ENCODE results near the gene PICK1.

PICK1 gene

DNA sequence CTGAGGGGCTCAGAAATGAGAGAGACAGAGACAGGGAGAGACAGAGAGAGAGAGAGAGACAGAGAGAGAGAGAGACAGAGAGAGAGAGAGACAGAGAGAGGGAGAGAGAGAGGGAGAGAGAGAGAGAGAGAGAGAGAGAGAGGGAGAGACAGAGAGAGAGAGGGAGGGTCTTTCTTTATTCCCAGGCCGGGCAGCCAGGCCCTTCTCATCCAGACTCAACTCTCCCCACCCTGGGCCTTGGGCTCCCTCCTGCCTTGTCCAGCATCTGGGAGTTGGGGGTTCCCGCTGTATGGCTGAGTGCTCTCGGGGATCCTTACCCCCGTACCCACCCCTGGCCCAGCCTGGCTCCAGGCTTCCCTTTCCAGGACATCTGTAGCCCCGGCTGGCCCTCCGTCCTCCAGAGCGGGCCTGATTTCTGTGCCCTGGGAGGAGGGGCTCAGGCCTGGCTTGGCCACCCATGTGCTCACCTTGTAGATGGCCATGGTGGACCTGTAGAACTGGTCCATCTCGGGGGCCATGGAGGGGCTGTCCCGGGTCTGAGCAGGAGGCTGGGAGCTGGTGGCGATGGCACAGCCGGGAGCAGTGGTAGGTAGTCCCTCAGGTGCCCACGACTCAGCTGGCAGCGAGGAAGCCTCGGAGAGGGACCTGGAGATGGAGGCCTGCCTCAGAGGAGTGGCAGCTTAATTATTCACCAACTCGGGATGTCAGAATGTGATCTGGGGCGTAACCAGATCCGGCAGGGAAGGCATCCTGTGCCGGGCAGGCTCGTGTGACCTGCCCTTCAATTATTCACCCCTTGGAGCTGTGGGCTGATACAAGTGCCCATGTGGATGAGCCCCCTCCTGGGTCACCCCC, 53.0 kb downstream of the PICK1 start, which contains the start of gene BAIAP2L2:
BAIAP2L2 (minus strand) TSS at position 677 of the 855 bp plus-strand sequence; CDS start at position 518, 159 bp downstream.
- peak within 1 kb of the TSS; percentile 76 for H3K27ac ChIP-seq
- ChIA-PET CTCF (interaction anchor here (0.6 to 0.7 kb wide), 2 partner anchors 14 to 608 kb away, joined by 3 read pairs; no protein-coding TSS in a partner anchor), POLR2A (ENCODE audit: low non-redundant PET) (no interaction called here)
- no peak for TF ChIP-seq CTCF (conservative IDR thresholded peaks at IDR 0.05; ENCODE audit: low read depth)
- peak; percentile 38 for DNase-seq (ENCODE audit: low spot score)

- TF ChIP-seq CTCF (conservative IDR thresholded peaks at IDR 0.05; ENCODE audit: low read depth): no peak
- CTCF ChIA-PET: interaction anchor here (0.6 to 0.7 kb wide), 2 partner anchors 13 to 607 kb away, joined by 3 read pairs; no protein-coding TSS in a partner anchor
- POLR2A ChIA-PET (ENCODE audit: low non-redundant PET): no interaction called here
- peak overlapping the region; percentile 76 for H3K27ac ChIP-seq
- peak; percentile 14 for DNase-seq (ENCODE audit: low spot score)
Observed at GRCh38 chr22:38110863-38111852, 54.0 kb downstream of the PICK1 start.

GRCh38 chr22:38111925-38112355, 54.7 kb downstream of the PICK1 start:
- H3K27ac ChIP-seq: peak overlapping the region; percentile 76
- DNase-seq (ENCODE audit: low spot score): no peak
- TF ChIP-seq CTCF (conservative IDR thresholded peaks at IDR 0.05; ENCODE audit: low read depth): no peak
- ChIA-PET CTCF (no interaction called here), POLR2A (ENCODE audit: low non-redundant PET) (no interaction called here)

GRCh38 chr22:38112381-38112780, 55.2 kb downstream of the PICK1 start:
- ChIA-PET POLR2A (ENCODE audit: low non-redundant PET) (no interaction called here), CTCF (no interaction called here)
- no peak for TF ChIP-seq CTCF (conservative IDR thresholded peaks at IDR 0.05; ENCODE audit: low read depth)
- H3K27ac ChIP-seq: peak overlapping the region; percentile 19
- no peak for DNase-seq (ENCODE audit: low spot score)

DNA sequence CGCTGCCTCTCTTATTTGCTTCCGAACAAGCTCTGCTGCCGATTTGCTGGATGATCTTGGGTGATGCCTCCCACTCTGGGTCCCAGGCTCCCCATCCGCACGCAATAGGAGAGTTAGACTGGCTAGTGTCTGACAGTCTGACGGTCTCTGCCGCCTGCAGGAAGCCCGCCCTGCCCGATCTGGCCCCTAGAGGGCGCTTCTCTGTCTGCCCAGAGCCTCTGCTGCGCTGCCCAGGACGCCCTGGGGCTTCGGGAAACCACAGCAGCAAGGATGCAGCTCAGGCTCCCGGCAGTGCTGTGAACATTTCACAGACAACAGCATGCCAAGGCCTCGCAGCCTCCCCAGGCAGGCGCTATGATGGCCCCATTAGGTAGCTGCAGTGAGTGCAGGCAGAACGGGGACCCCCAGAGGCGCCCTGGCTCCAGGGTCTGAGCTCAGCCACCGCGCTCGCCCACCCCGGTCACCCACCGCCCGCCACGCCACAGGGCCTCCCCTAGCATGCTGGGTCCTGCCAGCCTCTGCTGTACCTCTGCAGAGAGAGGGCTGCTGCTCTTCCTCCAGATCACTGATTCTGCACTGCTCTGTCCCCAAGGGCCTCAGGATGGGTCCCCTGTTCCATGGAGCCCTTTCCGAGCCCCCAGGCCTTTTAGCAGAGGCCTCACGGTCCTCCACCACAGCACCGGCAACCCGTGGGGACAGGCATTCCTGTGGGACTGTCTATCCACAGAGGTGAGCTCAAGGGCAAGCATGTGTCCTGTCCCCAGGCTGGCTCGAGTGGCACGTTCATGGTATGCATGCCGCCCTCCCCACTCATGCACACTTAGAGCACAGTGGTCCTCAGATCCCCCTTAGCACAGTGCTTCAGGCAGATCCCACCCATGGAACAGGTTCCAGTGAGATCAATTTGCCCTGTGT, 57.5 kb downstream of the PICK1 start:
- ChIA-PET POLR2A (ENCODE audit: low non-redundant PET) (no interaction called here), CTCF (interaction anchor here (0.5 to 1.2 kb wide), 6 partner anchors 25 to 80 kb away, joined by 3 to 5 read pairs (median 3); partner anchors contain the start of gene PLA2G6)
- DNase-seq (ENCODE audit: low spot score): peak; percentile 67
- peak overlapping the region; percentile 13; the same call in 1 of the 2 replicates for H3K27ac ChIP-seq
- TF ChIP-seq CTCF (conservative IDR thresholded peaks at IDR 0.05; ENCODE audit: low read depth): peak; percentile 95

Data from RWPE1 (cell line).